ENCODE results near the gene SERPINH1. TPM values are rescaled to one million over a fixed set of nuclear protein-coding genes. Genes with fewer than 3 reads are reported as not detected.

The SERPINH1 gene
- total and polyA plus RNA-seq, 2 donors (not counting 1 experiment from before 2014, with no cell fraction given): 3.0 to 5.7 TPM

DNA sequence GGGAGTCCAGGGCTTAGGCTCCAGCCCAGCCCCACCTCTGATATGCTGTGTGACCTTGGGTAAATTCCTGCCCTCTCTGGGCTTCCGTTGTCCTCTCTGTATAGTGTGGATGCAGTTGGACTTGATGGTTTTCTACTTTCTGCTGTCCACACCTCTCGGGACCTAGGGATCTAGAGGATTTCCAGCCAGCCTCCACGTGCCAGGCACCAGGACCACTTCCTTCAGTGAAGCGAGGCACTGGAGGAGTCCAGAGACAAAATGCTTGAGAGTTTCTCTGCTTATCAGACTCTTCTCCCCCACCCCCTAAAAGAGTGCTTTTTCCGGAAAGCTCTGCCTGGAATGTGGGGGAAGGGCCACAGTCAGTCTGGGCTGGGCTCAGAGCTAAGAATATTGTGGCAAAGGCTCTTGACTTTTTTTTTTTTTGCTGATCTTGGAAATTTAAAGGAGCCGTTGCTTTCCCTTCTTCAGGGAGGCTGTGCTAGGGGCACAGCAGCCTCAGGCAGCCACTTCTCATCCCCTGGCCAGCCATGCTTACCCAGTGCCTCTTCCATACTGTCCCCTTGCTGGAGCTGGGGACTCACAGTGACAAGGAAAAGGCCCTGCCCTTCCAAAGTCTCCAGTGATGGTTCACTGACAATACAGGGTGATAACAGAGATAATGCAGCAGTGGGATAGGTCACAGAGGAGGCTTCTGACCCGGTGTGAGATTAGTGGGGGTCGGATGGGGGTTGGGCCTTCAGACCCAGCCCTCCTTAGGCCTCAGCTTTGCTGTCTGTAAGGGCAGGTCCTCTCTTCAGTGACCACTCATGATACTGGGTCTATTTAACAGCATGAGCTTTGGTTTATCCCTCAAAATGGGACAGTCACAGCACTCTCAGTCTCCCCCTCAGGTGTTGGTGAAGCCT, 2.9 kb upstream of the SERPINH1 start:
- DNase-seq (no peak), ATAC-seq (ENCODE audit: low read depth) (no peak)
- TF ChIP-seq EZH2 (IDR thresholded peaks at IDR 0.05; ENCODE audit: borderline replicate concordance, insufficient read depth, low read depth, low read length, poor library complexity, severe bottlenecking): no peak
- TF ChIP-seq, protein P1, sequence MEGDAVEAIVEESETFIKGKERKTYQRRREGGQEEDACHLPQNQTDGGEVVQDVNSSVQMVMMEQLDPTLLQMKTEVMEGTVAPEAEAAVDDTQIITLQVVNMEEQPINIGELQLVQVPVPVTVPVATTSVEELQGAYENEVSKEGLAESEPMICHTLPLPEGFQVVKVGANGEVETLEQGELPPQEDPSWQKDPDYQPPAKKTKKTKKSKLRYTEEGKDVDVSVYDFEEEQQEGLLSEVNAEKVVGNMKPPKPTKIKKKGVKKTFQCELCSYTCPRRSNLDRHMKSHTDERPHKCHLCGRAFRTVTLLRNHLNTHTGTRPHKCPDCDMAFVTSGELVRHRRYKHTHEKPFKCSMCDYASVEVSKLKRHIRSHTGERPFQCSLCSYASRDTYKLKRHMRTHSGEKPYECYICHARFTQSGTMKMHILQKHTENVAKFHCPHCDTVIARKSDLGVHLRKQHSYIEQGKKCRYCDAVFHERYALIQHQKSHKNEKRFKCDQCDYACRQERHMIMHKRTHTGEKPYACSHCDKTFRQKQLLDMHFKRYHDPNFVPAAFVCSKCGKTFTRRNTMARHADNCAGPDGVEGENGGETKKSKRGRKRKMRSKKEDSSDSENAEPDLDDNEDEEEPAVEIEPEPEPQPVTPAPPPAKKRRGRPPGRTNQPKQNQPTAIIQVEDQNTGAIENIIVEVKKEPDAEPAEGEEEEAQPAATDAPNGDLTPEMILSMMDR (IDR thresholded peaks at IDR 0.05): no peak
- Mint-ChIP-seq H3K4me3 (no peak overlapping the region), H3K4me1 (peaks cover 24% of the 10 kb centered on the region), H3K9me3 (ENCODE audit: insufficient read depth) (no peaks in the 10 kb centered on the region), H3K27ac (no peak overlapping the region), H3K27me3 (peaks cover 14% of the 10 kb centered on the region)
- H3K79me2 ChIP-seq (ENCODE audit: control insufficient read depth, insufficient read depth, low read length): no peaks in the 10 kb centered on the region
- intact Hi-C loops (cut with micrococcal nuclease): no loop called here
- POLR2A ChIA-PET: interaction anchor here (0.6 kb wide), 1 partner anchor 17 kb away, joined by 5 read pairs; no protein-coding TSS in a partner anchor
- no peak overlapping the region for H3K27ac ChIP-seq (ENCODE audit: low read length in 2 of 2)
- no peak overlapping the region for H3K9ac ChIP-seq (ENCODE audit: low read length)
- no peaks in the 10 kb centered on the region for H3K9me3 ChIP-seq (ENCODE audit: control extremely low read depth in 1 of 3, control insufficient read depth in 2 of 3, insufficient read depth in 1 of 3, low read length in 2 of 3)
- CTCF ChIA-PET: interaction anchor here (0.9 to 1.4 kb wide), 4 partner anchors 14 to 26 kb away, joined by 3 read pairs; no protein-coding TSS in a partner anchor
- H3K27me3 ChIP-seq (replicated peaks in 1 of 4; ENCODE audit: control extremely low read depth in 1 of 4, control insufficient read depth in 3 of 4, insufficient read depth in 4 of 4, low read length in 3 of 4): peaks cover 0 to 16% (median 6%) of the 10 kb centered on the region in 4 experiments
- no peak overlapping the region for H3K4me3 ChIP-seq (ENCODE audit: control extremely low read depth in 1 of 5, extremely low read depth in 1 of 5, insufficient read depth in 1 of 5, low read depth in 2 of 5, low read length in 4 of 5)
- WGBS (ENCODE audit: insufficient coverage): 85% methylated on average over 3 of the region's 8 CpGs
- no peaks in the 10 kb centered on the region for H4K20me1 ChIP-seq (ENCODE audit: control insufficient read depth, insufficient read depth, low read length, poor library complexity, severe bottlenecking)
- H3K4me2 ChIP-seq (replicated peaks; ENCODE audit: low read depth, low read length, poor library complexity, severe bottlenecking): no peak overlapping the region
- no peak overlapping the region for H2AFZ ChIP-seq (ENCODE audit: insufficient read depth, low read depth, low read length, poor library complexity, severe bottlenecking)
- peaks cover 18 to 21% of the 10 kb centered on the region in 2 donors for H3K4me1 ChIP-seq (ENCODE audit: control insufficient read depth in 2 of 2, insufficient read depth in 2 of 2, low read length in 2 of 2)
- no peaks in the 10 kb centered on the region for H3K36me3 ChIP-seq (replicated peaks in 1 of 2; ENCODE audit: control extremely low read depth in 1 of 2, control insufficient read depth in 1 of 2, extremely low read depth in 1 of 2, insufficient read depth in 2 of 2, low read length in 1 of 2)

GRCh38 chr11:75560644-75561043, 1.4 kb upstream of the SERPINH1 start:
- H3K27ac Mint-ChIP-seq: no peak overlapping the region

More at GRCh38 chr11:75560644-75561043, 1.4 kb upstream of the SERPINH1 start:
- Histone ChIP-seq H3K36me3 (replicated peaks in 1 of 2; ENCODE audit: control extremely low read depth in 1 of 2, control insufficient read depth in 1 of 2, extremely low read depth in 1 of 2, insufficient read depth in 2 of 2, low read length in 1 of 2) (no peaks in the 10 kb centered on the region), H3K27ac (ENCODE audit: low read length in 2 of 2) (no peak overlapping the region), H3K27me3 (replicated peaks in 1 of 4; ENCODE audit: control extremely low read depth in 1 of 4, control insufficient read depth in 3 of 4, insufficient read depth in 4 of 4, low read length in 3 of 4) (peaks cover 0 to 16% (median 6%) of the 10 kb centered on the region in 4 experiments), H3K4me2 (replicated peaks; ENCODE audit: low read depth, low read length, poor library complexity, severe bottlenecking) (no peak overlapping the region), H2AFZ (ENCODE audit: insufficient read depth, low read depth, low read length, poor library complexity, severe bottlenecking) (no peak overlapping the region), H3K4me1 (ENCODE audit: control insufficient read depth in 2 of 2, insufficient read depth in 2 of 2, low read length in 2 of 2) (peaks cover 18 to 21% of the 10 kb centered on the region in 2 donors), H3K4me3 (ENCODE audit: control extremely low read depth in 1 of 5, extremely low read depth in 1 of 5, insufficient read depth in 1 of 5, low read depth in 2 of 5, low read length in 4 of 5) (no peak overlapping the region), H3K9ac (ENCODE audit: low read length) (no peak overlapping the region), H3K79me2 (ENCODE audit: control insufficient read depth, insufficient read depth, low read length) (no peaks in the 10 kb centered on the region), H3K9me3 (ENCODE audit: control extremely low read depth in 1 of 3, control insufficient read depth in 2 of 3, insufficient read depth in 1 of 3, low read length in 2 of 3) (no peaks in the 10 kb centered on the region), H4K20me1 (ENCODE audit: control insufficient read depth, insufficient read depth, low read length, poor library complexity, severe bottlenecking) (no peaks in the 10 kb centered on the region)
- ChIA-PET CTCF (interaction anchor here (1.0 to 1.7 kb wide), 5 partner anchors 8 to 27 kb away, joined by 3 to 6 read pairs (median 3); no protein-coding TSS in a partner anchor), POLR2A (no interaction called here)
- Mint-ChIP-seq H3K4me1 (peaks cover 24% of the 10 kb centered on the region), H3K9me3 (ENCODE audit: insufficient read depth) (no peaks in the 10 kb centered on the region), H3K4me3 (peak overlapping the region; percentile 99), H3K27me3 (peaks cover 14% of the 10 kb centered on the region)
- TF ChIP-seq, protein P1 (IDR thresholded peaks at IDR 0.05): no peak
- TF ChIP-seq EZH2 (IDR thresholded peaks at IDR 0.05; ENCODE audit: borderline replicate concordance, insufficient read depth, low read depth, low read length, poor library complexity, severe bottlenecking): no peak
- intact Hi-C loops (cut with micrococcal nuclease): no loop called here
- ATAC-seq (ENCODE audit: low read depth) (no peak), DNase-seq (no peak)
- no CpG with 5 or more reads among the region's 1 CpG for WGBS (ENCODE audit: insufficient coverage)
